ENCODE measurements around the gene SDR9C7. TPM values are rescaled to one million over a fixed set of nuclear protein-coding genes. Genes with fewer than 3 reads are reported as not detected.
A peak's percentile ranks its signal among the peaks of the same experiment; 100 is the strongest.
"Not testable (repeated sequence)": the region's sequence is repeated elsewhere in the genome, so short reads cannot be mapped to it uniquely, and the experiment has no call there.

The SDR9C7 gene
- polyA plus RNA-seq, 2 of the 4 experiments (the other 2 are of a cell fraction), result not detected

DNA sequence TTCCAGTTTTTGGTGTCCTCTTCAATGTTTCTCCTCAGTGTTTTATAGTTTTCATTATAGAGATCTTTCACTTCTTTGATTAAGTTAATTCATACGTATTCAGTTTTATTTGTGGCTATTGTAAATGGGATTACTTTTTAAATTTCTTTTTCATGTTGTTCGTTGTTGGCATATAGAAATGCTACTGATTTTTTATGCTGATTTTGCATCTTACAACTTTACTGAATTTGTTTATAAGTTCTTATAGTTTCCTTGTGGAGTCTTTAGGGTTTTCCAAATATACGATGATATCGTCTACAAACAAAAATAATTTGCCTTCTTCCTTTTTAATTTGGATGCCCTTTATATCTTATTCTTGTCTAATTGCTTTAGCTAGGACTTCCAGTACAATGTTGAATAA is 9.7 kb upstream of the SDR9C7 start:
- TF ChIP-seq KDM1A (IDR thresholded peaks at IDR 0.05; ENCODE audit: low read depth), result no peak
- peak; percentile 72 for TF ChIP-seq MAFK (IDR thresholded peaks at IDR 0.05; ENCODE audit: partially characterized antibody)
- WGBS (ENCODE audit: missing lambda C conversion rate), result 88% methylated on average over 4 of the region's 4 CpGs
- POLR2A ChIA-PET, result no interaction called here
- DNase-seq (ENCODE audit: low read depth in 1 of 2, low spot score in 1 of 2), result no peak
- peaks cover 15% of the 10 kb centered on the region for H3K4me1 ChIP-seq
- ATAC-seq, result no peak
- H3K4me3 ChIP-seq, result no peak overlapping the region
- H3K27ac ChIP-seq, result no peak overlapping the region
- no peak for FAIRE-seq
- CTCF ChIA-PET, result interaction anchor here (1.1 kb wide), 1 partner anchor 44 kb away, joined by 4 read pairs; no protein-coding TSS in a partner anchor
- peaks cover 6% of the 10 kb centered on the region; the same call in 2 of the 3 replicates for H3K9me3 ChIP-seq
- no peak overlapping the region for H3K4me2 ChIP-seq

DNA sequence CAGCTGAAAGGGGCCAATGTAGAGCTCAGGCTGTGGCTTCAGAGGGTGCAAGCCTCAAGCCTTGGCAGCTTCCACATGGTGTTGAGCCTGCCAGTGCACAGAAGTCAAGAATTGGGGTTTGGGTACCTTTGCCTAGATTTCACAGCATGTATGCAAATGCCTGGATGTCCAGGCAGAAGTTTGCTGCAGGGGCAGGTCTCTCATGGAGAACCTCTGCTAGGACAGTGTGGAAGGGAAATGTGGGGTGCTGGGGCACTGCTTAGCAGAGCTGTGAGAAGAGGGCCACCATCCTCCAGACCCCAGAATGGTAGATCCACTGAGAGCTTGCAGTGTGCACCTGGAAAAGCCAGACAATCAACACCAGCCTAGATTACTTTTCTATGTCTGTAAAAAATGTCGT is 9.2 kb upstream of the SDR9C7 start:
- Histone ChIP-seq H3K4me1 (peaks cover 15% of the 10 kb centered on the region), H3K27ac (peak overlapping the region; percentile 88 to 89; a peak in 2 of 6 replicates)
- POLR2A ChIA-PET; DNase-seq (ENCODE audit: low read depth in 1 of 2, low spot score in 1 of 2); H3K4me2 ChIP-seq; H3K4me3 ChIP-seq; ATAC-seq; FAIRE-seq; H3K9me3 ChIP-seq: not testable (repeated sequence)
- WGBS (ENCODE audit: missing lambda C conversion rate), result 50% methylated on average over 1 of the region's 1 CpG
- CTCF ChIA-PET, result interaction anchor here (1.1 kb wide), 1 partner anchor 44 kb away, joined by 4 read pairs; no protein-coding TSS in a partner anchor

DNA sequence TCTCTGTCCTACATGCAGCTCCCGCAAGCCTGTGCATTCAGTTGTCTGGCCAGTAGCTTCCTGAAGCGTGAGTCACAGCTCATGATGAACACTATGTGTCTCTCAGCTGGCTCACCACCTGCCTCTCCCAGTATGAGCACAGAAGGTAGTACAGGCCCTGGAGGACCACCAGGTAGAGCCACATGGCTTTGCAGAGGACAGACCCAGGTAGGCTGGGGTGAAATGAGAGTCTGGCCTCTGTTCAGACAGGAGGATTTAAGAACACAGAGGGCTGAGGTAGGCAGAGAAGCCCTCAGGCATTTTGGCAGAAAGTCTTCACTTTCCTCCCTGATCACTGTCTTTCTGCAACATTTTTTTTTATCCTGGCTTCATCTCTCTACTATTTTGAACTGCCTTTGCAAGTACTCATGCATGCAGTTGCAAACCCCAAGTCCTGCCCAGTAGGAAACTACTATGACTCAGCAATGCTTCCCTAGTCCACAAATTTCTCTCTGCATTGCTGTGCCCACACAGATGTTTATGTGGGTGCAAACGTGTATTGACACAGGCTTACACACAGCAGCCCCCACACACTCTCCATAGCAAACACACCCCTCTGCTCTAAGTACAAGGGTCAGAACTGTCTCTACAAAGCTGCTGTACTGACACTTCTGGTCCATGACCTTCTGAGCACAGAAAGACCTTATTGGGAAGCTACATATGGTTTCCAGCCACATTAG is 7.2 kb upstream of the SDR9C7 start:
- peaks cover 15% of the 10 kb centered on the region for H3K4me1 ChIP-seq
- 0% methylated on average over 3 of the region's 3 CpGs for WGBS (ENCODE audit: missing lambda C conversion rate)
- CTCF ChIA-PET, result interaction anchor here (0.5 kb wide), 1 partner anchor 188 kb away, joined by 3 read pairs; no protein-coding TSS in a partner anchor
- DNase-seq (ENCODE audit: low read depth in 1 of 2, low spot score in 1 of 2), result peak; percentile 53 to 75
- POLR2A ChIA-PET, result interaction anchor here (0.6 kb wide), 1 partner anchor 41 kb away, joined by 3 read pairs; no protein-coding TSS in a partner anchor
- H3K4me3 ChIP-seq, result no peak overlapping the region
- H3K9me3 ChIP-seq, result peaks cover 6% of the 10 kb centered on the region; the same call in 2 of the 3 replicates
- peak overlapping the region; percentile 88 to 89 for H3K27ac ChIP-seq
- peak; percentile 99 for FAIRE-seq
- peak overlapping the region; percentile 78 for H3K4me2 ChIP-seq
- peak; percentile 99 for ATAC-seq
- peak; percentile 22 to 53; a peak in 1 of 5 replicates for TF ChIP-seq JUN (IDR thresholded peaks at IDR 0.05)
- no peak for TF ChIP-seq CHD2 (IDR thresholded peaks at IDR 0.05; ENCODE audit: low read length, partially characterized antibody)
- no peak for TF ChIP-seq HOXA7 (CRISPR knock-in tag; IDR thresholded peaks at IDR 0.05)
- TF ChIP-seq SMC3 (IDR thresholded peaks at IDR 0.05), result peak; percentile 17; the same call in 1 of the 3 replicates
- TF ChIP-seq ESRRA (IDR thresholded peaks at IDR 0.05; ENCODE audit: borderline replicate concordance, low read length), result no peak
- no peak for TF ChIP-seq HEYL (CRISPR knock-in tag; IDR thresholded peaks at IDR 0.05)
- no peak for TF ChIP-seq CBX8 (IDR thresholded peaks at IDR 0.05)
- no peak for TF ChIP-seq MYC (IDR thresholded peaks at IDR 0.05; ENCODE audit: borderline replicate concordance, low read length)
- peak; percentile 95 for TF ChIP-seq MAFK (IDR thresholded peaks at IDR 0.05; ENCODE audit: partially characterized antibody)
- TF ChIP-seq FOSL2 (IDR thresholded peaks at IDR 0.05), result no peak
- TF ChIP-seq FOSL2 (CRISPR knock-in tag; IDR thresholded peaks at IDR 0.05), result peak; percentile 74
- no peak for TF ChIP-seq POLR2AphosphoS2 (conservative IDR thresholded peaks at IDR 0.05; ENCODE audit: low read length)
- TF ChIP-seq PBX3 (IDR thresholded peaks at IDR 0.05), result peak; percentile 10; the same call in 1 of the 2 replicates
- TF ChIP-seq, protein P1, sequence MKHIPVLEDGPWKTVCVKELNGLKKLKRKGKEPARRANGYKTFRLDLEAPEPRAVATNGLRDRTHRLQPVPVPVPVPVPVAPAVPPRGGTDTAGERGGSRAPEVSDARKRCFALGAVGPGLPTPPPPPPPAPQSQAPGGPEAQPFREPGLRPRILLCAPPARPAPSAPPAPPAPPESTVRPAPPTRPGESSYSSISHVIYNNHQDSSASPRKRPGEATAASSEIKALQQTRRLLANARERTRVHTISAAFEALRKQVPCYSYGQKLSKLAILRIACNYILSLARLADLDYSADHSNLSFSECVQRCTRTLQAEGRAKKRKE (CRISPR knock-in tag; IDR thresholded peaks at IDR 0.05; ENCODE audit: low read depth), result no peak
- TF ChIP-seq, protein P2, sequence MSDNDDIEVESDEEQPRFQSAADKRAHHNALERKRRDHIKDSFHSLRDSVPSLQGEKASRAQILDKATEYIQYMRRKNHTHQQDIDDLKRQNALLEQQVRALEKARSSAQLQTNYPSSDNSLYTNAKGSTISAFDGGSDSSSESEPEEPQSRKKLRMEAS (IDR thresholded peaks at IDR 0.05), result peak; percentile 71
- peak; percentile 80 for TF ChIP-seq NFE2L2 (conservative IDR thresholded peaks at IDR 0.05; ENCODE audit: low read length)
- TF ChIP-seq POLR2A (IDR thresholded peaks at IDR 0.05; ENCODE audit: low read length), result no peak
- TF ChIP-seq NR3C1 (IDR thresholded peaks at IDR 0.05), result no peak
- no peak for TF ChIP-seq EHF (CRISPR knock-in tag; IDR thresholded peaks at IDR 0.05)
- no peak for TF ChIP-seq HOXB13 (CRISPR knock-in tag; IDR thresholded peaks at IDR 0.05; ENCODE audit: low read depth)
- TF ChIP-seq TP53 (CRISPR knock-in tag; IDR thresholded peaks at IDR 0.05), result no peak
- TF ChIP-seq CBX2 (IDR thresholded peaks at IDR 0.05; ENCODE audit: borderline replicate concordance, low read depth), result no peak
- no peak for TF ChIP-seq HDAC2 (IDR thresholded peaks at IDR 0.05)
- TF ChIP-seq, protein P3, sequence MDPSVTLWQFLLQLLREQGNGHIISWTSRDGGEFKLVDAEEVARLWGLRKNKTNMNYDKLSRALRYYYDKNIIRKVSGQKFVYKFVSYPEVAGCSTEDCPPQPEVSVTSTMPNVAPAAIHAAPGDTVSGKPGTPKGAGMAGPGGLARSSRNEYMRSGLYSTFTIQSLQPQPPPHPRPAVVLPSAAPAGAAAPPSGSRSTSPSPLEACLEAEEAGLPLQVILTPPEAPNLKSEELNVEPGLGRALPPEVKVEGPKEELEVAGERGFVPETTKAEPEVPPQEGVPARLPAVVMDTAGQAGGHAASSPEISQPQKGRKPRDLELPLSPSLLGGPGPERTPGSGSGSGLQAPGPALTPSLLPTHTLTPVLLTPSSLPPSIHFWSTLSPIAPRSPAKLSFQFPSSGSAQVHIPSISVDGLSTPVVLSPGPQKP (IDR thresholded peaks at IDR 0.05; ENCODE audit: low read depth, low read length), result no peak
- TF ChIP-seq GATA3 (IDR thresholded peaks at IDR 0.05; ENCODE audit: borderline replicate concordance), result no peak

GRCh38 chr12:56940942-56941298 is 6.7 kb upstream of the SDR9C7 start:
- ATAC-seq, result peak in 1 of 2 experiments; percentile 63; a peak in 4 of 6 replicates
- not testable (repeated sequence) for FAIRE-seq; DNase-seq (ENCODE audit: low read depth in 1 of 2, low spot score in 1 of 2); H3K9me3 ChIP-seq; H3K4me3 ChIP-seq
- 9% methylated on average over 1 of the region's 4 CpGs for whole genome bisulfite sequencing (ENCODE audit: missing lambda C conversion rate)
- Histone ChIP-seq H3K27ac (peak overlapping the region; percentile 88 to 89; a peak in 5 of 6 replicates), H3K4me2 (peak overlapping the region; percentile 78; the same call in 2 of the 3 replicates), H3K4me1 (peaks cover 15% of the 10 kb centered on the region)
- CTCF ChIA-PET, result interaction anchor here (0.5 kb wide), 1 partner anchor 187 kb away, joined by 3 read pairs; no protein-coding TSS in a partner anchor
- POLR2A ChIA-PET, result interaction anchor here (0.6 kb wide), 1 partner anchor 40 kb away, joined by 3 read pairs; no protein-coding TSS in a partner anchor

Data from A549 (cell line).